GM18505 (cell line): ENCODE results near the gene SDSL.
A peak's percentile ranks its signal among the peaks of the same experiment; 100 is the strongest.

Experiments
- ATAC-seq: cut with Tn5 transposase; IDR thresholded peaks from one replicate; pipeline ENCODE4 v1.9.1; 2021; ENCODE audit not compliant: unreplicated experiment
- POLR2A ChIP-seq: IDR thresholded peaks from 4 replicates; pipeline ENCODE4 v1.6.1; 2011; ENCODE audit warnings: borderline replicate concordance; ENCODE audit not compliant: insufficient read depth, insufficient read length; ENCODE audit errors: extremely low read depth

Gene SDSL

DNA sequence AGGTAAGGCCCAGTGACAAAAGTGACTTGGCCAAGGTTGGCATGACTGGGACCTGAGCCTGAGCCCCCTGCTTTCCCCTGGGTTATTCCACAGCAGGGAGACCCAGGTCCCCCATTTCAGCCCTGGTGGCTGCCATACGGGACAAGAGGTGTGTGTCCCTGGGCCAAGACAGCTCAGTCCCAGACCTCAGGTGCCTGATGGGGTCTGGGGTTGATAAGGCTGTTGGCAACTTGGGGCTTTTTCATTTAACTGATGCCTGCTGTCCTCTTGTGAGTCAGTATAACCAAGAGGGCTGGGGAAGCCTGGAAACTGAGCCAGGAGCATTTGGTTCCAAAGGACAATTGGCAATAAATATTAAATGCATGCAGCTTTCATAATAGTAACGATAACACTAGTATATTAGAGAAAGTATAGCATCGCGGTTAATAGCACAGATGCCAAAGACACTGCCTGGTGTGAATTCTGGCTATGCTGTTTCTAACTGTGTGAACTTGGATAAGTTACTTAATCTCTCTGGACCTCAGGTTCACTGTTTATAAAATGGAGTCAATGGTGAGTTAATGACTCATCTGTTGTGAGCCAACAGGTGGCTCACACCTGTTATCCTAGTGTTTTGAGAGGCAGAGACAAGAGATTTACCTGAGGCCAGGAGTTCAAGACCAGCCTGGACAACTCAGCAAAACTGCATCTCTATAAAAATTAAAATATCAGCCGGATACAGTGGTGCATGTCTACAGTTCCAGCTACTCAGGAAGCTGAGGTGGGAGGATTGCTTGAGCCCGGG is 898 bp downstream of the SDSL start:
- no peak for TF ChIP-seq POLR2A
- ATAC-seq, result peak; percentile 2

DNA sequence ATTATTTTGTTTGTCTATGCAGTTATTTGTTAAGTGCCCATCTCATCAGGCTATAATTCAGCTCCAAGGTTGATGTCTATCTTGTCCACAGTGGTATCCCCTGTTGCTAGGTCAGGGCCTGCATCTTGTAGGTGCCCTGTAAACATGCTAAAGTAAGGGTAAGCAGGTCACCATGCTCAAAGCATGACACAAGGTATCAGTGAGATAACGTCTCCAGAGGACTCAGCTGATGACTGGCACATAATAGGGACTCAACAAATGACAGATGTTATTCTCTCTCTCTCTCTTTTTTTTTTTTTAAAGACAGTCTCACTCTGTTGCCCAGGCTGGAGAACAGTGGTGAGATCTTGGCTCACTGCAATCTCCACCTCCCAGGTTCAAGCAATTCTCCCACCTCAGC is 2.3 kb downstream of the SDSL start:
- no peak for TF ChIP-seq POLR2A
- ATAC-seq, result no peak

DNA sequence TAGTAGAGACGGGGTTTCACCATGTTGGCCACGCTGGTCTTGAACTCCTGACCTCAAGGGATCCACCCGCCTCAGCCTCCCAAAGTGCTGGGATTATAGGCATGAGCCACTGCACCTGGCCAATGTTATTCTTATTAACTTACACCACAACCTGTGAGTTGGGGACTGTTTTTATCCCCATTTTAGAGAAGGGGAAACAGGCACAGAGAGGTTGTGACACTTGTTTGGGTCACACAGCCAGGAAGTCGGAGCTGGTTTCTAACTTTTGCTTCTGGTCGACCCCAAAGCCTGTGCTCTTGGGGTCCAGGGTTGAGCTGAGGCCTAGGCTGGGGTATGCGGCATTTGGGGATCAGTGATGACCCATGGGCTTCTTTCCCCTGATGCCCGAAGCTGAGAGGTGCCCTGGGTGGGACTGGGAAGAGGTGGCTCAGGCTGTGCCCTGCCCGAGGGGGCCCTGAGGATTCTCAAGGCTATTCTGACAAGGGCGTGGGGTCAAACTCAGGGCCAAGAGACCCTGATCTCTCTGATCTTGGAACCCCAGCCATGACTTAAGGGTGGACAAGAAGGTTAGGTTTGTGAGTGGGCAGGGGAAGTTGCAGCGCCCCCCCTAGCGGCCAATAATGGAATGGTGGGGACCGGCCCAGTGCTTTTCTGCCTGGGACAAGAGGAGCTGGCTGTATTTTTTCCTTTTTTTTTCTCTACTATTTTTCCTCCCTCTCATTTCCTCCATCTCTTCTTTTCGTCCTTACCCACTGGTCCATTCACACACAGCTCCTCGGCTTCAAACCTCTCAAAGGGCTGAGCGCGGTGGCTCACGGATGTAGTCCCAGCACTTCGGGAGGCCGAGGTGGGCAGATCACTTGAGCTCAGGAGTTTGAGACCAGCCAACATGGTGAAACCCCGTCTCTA is 3.0 kb downstream of the SDSL start:
- TF ChIP-seq POLR2A, result no peak
- ATAC-seq, result no peak

DNA sequence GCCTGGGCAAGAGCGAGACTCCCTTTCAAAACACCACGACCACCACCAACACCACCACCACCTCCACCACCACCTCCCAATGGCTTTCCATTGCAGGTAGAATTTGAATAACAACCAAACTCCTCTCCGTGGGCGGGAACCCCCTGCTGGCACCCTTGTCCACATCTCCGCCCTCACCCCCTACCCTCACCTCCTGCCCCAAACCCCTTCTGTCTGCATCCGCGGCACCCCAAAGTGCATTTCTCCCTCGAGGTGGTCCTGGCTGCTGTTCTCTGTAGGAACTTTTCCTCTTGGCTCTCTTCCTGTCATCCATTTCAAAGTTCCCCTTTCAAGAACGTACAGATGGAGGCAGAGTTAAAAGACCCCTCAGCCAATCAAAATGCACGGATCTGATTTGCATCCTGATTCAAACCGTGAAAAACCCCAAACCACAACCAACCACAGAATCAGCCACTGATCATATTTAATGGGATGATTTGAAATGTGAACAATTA is 3.8 kb downstream of the SDSL start:
- no peak for ATAC-seq
- TF ChIP-seq POLR2A, result no peak

DNA sequence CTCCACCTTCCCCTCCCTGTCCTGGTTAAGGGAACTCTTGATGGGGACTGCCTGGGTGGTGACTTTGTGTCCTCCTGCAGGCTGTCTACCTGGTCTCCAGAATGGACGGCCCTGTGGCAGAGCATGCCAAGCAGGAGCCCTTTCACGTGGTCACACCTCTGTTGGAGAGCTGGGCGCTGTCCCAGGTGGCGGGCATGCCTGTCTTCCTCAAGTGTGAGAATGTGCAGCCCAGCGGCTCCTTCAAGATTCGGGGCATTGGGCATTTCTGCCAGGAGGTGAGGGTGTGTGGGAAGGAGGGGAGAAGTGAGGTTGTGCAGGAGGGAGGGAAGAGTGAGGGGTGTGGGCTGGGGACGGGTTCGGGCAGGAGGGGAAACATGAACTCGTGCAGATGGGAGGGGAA is 5.7 kb downstream of the SDSL start:
- TF ChIP-seq POLR2A, result no peak
- ATAC-seq, result no peak

DNA sequence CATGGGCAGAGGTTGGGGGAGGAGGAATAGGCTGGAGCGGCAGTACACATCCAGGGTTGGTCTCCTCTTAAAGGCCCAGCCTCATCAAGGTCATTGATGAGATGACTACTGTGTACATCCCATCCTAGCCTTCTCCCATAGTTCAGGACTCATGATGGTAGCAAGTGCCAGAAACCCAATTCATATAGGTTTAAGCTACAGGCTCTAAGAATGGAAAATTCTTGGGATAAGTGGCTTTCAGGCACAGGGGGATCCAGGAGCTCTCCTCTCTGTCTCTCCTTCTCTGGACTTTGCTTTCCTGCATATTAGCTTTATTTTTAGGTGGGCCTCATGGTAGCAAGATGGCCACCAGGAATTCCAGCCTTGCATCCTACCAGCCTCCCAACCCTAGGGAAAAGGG is 6.3 kb downstream of the SDSL start:
- no peak for TF ChIP-seq POLR2A
- ATAC-seq, result no peak

DNA sequence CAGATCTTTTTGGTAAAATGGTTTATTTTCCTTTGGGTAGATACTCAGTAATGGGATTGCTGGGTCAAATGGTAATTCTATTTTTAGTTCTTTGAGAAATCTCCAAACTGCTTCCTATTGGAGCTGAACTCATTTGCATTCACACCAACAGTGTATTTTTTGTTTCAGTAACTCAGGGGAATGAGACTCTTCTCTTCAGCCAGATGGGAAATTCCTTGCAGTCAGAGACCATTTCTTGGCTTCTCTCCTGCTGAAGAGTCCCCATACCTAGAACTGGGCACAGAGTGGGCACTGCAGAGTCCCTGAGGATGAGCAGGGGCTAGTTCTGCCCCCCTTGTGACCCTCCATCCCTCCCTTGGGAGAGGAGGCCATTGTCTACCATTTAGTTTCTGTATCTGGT is 10.8 kb downstream of the SDSL start:
- no peak for TF ChIP-seq POLR2A
- no peak for ATAC-seq

DNA sequence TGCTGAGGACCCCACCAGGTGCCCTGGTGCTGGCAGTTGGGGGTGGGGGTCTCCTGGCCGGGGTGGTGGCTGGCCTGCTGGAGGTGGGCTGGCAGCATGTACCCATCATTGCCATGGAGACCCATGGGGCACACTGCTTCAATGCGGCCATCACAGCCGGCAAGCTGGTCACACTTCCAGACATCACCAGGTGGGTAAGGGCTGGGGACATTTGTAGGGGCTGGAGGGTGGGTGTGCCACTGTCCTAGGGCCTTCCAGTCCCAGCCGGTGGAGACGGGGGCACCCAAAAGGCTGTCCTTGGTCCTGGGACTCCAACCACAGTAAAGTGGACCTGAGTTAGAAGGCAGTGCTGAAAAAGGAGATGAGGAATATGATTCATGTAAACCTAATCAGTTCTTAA is 13.2 kb downstream of the SDSL start:
- TF ChIP-seq POLR2A, result no peak

DNA sequence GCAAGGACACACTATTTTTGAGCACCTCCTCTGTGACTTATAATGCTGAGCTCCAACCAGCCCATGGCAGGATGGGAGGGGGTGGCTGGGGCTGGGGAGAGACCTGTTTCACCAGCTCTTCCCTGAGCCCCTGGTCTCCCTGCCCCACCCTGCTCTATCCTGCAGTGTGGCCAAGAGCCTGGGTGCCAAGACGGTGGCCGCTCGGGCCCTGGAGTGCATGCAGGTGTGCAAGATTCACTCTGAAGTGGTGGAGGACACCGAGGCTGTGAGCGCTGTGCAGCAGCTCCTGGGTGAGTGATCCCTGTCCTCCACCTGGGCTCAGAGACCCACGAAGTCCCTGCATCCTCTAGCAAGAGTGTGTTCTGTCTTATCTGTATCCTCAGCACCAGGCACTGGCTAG is 14.4 kb downstream of the SDSL start:
- no peak for TF ChIP-seq POLR2A
- no peak for ATAC-seq

More for the DNA sequence above, 13.2 kb downstream of the SDSL start:
- ATAC-seq, result no peak

DNA sequence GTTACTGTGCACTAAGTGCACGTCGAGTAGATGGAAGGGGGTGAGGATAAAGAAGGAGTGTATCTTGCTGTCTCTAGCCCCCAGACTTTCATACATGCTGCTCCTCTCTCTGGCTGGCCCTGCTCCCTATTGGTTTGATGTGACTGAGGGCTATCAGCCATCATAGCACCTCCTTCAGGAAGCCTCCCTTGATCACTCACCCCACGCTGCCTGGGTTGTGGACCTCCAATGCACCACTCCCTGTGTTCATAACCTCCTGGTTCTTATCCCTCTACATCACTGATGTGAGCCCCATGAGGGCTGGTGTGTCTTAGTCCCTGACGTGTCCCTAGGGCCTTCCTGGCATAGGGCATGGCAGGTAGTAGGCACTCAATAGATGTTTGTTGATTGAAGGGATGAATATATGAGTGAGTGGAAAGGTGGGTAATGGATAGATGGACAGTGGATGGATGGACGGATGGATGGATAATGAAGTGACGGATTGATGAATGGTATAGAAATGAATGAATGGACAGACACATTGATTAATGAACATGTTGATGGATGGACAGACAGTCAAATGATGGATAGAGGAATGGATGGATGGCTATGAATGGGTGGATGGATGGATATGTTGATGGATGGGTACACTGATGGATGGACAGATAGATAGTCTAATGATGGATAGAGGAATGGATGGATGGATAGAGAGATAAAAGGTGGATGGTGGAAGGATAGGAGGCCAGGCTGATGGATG is 15.0 kb downstream of the SDSL start:
- no peak for TF ChIP-seq POLR2A
- no peak for ATAC-seq

DNA sequence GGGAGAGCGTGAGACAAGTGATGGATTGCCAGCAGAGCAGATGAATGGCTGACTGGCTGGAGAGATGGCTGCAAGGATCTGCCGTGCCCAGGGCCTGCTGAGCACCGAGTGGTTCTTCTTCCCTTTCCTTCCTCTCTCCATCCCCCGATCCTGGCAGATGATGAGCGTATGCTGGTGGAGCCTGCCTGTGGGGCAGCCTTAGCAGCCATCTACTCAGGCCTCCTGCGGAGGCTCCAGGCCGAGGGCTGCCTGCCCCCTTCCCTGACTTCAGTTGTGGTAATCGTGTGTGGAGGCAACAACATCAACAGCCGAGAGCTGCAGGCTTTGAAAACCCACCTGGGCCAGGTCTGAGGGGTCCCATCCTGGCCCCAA is 15.5 kb downstream of the SDSL start:
- ATAC-seq, result no peak
- TF ChIP-seq POLR2A, result no peak

DNA sequence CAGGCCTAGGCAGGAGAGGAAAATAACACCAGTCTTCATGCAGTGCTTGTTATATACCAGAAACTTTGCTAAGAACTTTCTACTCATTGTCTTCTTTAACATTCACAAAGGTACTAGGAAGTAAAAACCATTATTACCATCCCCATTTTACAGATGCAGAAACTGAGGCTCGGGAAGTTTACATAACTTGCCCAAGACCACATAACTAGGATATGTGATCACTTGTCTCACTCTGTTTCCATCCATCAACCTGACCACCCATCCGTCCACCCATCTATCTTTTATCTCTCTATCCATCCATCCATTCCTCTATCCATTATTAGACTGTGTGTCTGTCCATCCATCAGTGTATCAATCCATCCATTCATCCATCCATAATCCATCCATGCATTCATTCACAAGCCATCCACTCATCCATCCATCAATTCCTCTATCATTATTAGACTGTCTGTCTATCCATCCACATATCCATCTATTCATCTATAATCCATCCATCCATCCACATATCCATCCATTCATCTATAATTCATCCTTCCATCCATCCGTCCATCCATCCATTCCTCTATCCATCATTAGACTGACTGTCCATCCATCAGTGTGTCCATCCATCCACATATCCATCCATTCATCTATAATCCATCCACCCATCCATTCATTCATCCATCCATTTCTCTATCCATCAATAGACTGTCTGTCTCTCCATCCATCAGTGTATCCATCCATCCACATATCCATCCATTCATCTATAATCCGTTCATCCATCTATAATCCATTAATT is 16.5 kb downstream of the SDSL start:
- ATAC-seq, result no peak
- no peak for TF ChIP-seq POLR2A

DNA sequence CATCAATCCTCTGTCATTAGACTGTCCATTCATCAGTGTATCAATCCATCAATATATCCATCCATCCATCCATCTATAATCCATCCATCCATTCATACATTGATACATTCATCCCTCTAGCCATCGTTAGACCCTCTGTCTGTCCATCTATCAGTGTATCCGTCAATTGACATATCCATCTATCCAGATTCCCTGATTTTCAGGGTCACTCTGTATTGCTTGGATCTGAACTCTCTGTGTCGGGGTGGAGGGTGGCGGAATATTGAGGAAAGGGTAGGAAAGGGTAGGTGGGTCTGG is 17.1 kb downstream of the SDSL start:
- no peak for ATAC-seq
- no peak for TF ChIP-seq POLR2A
